Stomach (tissue), 4 donors: ENCODE measurements around the gene LRRC3.

Source experiments
- POLR2A ChIP-seq, 4 donors: fragments of 450-650 bp; IDR thresholded peaks; one replicate each; pipeline ENCODE4 v1.6.1; 2016; ENCODE audit warnings: antibody characterized with exemption in 4 of 4, control low read depth in 2 of 4, mild to moderate bottlenecking in 1 of 4, moderate library complexity in 1 of 4
- POLR2AphosphoS5 ChIP-seq, 3 donors: sonication (generic); formaldehyde crosslinking; IDR thresholded peaks; one replicate each; pipeline ENCODE4 v1.6.1; 2016; ENCODE audit warnings: antibody characterized with exemption in 3 of 3
- TF ChIP-seq, protein P1 (sequence below), 7 experiments: fragments of 450-650 bp in 4 of 7; fragments of 200-600 bp in 3 of 7; sonication (generic) in 3 of 7; IDR thresholded peaks; one replicate each; pipeline ENCODE4 v1.5.1; 2016 to 2019; ENCODE audit warnings: antibody characterized with exemption in 7 of 7, control low read depth in 2 of 7, mild to moderate bottlenecking in 1 of 7

DNA sequence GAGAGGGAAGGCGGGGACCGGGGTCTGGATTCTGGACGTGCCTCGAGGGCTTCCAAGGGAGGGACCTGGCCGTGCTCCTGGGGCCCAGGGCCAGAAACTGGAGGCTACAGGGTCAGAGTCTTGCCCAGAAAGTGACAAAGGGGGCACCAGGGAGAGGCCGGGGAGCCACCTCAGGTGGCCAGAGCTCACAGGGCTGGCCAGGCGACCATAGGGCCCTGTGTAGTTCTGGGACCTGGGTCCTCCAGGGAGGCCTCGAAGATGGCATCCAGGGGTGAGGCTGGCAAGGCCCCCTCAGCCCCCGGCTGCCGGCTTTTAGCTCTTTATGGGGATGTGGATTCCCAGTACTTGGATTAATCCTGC is 14.3 kb upstream of the LRRC3 start:
- TF ChIP-seq, protein P1, sequence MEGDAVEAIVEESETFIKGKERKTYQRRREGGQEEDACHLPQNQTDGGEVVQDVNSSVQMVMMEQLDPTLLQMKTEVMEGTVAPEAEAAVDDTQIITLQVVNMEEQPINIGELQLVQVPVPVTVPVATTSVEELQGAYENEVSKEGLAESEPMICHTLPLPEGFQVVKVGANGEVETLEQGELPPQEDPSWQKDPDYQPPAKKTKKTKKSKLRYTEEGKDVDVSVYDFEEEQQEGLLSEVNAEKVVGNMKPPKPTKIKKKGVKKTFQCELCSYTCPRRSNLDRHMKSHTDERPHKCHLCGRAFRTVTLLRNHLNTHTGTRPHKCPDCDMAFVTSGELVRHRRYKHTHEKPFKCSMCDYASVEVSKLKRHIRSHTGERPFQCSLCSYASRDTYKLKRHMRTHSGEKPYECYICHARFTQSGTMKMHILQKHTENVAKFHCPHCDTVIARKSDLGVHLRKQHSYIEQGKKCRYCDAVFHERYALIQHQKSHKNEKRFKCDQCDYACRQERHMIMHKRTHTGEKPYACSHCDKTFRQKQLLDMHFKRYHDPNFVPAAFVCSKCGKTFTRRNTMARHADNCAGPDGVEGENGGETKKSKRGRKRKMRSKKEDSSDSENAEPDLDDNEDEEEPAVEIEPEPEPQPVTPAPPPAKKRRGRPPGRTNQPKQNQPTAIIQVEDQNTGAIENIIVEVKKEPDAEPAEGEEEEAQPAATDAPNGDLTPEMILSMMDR (IDR thresholded peaks at IDR 0.05), result no peak
- TF ChIP-seq POLR2A (IDR thresholded peaks at IDR 0.05) (no peak), POLR2AphosphoS5 (IDR thresholded peaks at IDR 0.05) (no peak)
